Measurements from ENCODE around the gene SULT6B1. TPM values are rescaled to one million over a fixed set of nuclear protein-coding genes. Genes with fewer than 3 reads are reported as not detected.
"Not testable (repeated sequence)": the region's sequence is repeated elsewhere in the genome, so short reads cannot be mapped to it uniquely, and the experiment has no call there.

Gene SULT6B1
- total RNA-seq, 2 experiments from 2014 or later = not detected

DNA sequence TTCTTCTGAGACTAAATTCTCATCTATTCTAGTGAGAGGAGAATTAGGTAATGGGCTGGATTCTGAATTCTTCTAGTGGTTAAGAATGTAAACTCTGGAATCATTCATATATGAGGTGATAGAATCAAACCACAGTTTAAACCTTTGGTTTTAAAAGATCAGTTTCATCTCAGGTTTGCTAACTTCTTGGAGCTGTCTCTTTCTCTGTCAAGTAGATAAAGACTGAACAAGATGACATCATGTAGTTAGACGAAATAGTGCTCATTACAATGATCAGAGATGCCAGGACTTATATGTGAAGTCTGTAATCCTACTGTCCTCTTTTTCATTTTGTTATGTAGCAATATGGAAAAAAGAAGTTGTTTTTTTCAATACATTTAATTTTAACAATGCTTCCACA lies 12.7 kb upstream of the SULT6B1 start:
- CTCF ChIA-PET = interaction anchor here (0.7 to 1.4 kb wide), 2 partner anchors 30 to 42 kb away, joined by 3 to 4 read pairs; partner anchors contain the start of genes CEBPZ and NDUFAF7

DNA sequence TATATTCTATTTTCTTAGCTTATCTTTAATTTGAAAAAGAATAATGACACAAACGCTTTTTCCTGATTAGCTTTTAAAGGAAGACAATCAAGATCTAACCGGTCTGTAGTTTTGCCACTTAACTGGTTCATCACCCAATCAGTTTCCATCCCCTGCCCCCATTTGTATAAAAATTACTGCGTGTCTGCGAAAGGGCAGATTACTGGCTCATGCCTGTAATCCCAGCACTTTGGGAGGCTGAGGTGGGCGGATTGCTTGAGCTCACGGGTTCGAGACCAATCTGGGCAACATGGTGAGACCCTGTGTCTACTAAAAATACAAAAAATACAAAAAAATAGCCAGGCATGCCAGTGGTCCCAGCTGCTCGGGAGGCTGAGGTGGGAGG lies 10.2 kb upstream of the SULT6B1 start:
- CTCF ChIA-PET = no interaction called here
- POLR2A ChIA-PET = interaction anchor here (0.6 kb wide), 1 partner anchor 211 kb away, joined by 3 read pairs; no protein-coding TSS in a partner anchor

More for the DNA sequence above, 12.7 kb upstream of the SULT6B1 start:
- POLR2A ChIA-PET = no interaction called here

DNA sequence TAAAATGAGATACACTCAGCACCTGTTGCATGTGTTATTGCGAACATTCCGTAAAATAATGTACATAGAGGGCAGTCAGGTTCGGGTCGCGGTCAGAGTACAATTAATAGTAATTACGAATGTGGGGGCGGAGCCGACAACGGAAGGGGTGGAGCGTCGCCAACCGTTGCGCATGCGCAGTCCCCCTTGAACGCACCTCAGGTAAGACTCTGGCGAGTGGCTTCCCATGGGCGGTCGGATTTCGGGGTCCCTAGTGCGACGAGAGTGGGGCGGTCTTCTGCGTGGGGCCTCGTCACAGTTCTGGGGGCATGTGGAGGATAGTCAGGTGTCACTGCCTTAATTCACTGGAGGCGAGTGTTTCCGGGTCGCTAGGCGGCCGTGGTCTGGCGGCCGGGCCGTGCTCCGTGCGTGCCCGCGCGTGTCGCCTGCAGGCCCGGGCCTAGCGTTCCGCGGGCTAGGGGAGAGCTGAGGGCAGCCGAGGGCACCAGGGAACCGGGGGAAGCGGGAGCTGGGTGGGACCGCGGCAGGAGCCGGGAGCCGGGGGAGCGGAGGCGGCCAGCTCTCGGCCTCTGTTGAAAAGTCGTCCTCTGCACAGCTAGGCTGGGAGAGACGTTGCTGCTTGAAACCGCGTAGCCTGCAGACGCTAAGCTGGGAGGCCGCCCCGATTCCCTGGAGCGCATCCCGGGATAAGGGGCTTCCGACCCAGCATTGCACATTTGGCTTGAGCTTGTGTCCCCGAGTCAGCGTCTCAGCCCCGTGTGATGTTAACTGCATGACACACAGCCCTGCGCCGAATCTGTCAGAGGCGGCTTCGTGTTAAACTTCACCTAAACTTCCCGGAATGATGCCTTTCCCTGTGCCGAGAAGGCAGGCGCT lies 8.1 kb upstream of the SULT6B1 start, which contains the start of gene CEBPZOS:
Gene CEBPZOS (plus strand): TSS at position 177 of the 876 bp plus-strand sequence. CDS start 3,209 bp downstream, outside the sequence.
- POLR2A ChIA-PET = interaction anchor here (0.7 to 0.8 kb wide), 2 partner anchors 22 to 110 kb away, joined by 4 read pairs; no protein-coding TSS in a partner anchor
- CTCF ChIA-PET = no interaction called here

DNA sequence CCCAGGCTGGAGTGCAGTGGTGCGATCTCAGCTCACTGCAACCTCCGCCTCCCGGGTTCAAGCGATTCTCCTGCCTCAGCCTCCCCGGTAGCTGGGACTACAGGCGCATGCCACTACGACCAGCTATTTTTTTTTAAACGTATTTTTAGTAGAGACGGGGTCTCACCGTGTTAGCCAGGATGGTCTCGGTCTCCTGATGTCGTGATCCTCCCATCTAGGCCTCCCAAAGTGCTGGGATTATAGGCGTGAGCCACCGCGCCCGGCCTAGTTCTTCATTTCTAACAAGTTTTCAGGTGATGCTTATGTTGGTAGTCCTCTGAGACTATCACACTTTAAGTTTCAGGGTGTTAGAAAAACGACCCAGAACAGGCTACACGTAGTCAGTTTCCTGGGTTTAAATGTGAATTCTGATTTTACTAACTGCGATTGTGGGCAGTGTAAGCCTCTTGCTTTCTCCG lies 7.4 kb upstream of the SULT6B1 start:
- POLR2A ChIA-PET = not testable (repeated sequence)
- CTCF ChIA-PET = interaction anchor here (1.2 kb wide), 1 partner anchor 24 kb away, joined by 3 read pairs; no protein-coding TSS in a partner anchor

DNA sequence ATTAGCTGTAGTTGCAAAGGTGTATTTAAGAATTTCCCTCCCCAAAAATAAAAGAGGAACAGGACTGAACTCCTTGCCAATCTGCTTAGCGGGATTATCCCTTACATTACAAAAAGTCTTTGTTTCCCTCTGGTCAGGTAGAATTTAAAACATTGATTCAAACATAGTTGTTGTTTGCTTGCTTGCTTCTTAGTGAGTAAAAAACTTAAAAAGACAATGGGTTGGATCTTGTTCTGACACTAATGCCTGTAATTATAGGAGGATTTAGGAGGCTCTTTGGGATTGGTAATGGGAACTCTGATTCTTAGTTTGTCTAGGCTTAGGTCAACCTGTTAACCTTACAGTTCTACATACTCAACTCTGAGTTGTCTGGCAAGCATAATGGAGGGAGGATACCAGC lies 4.1 kb upstream of the SULT6B1 start:
- CTCF ChIA-PET = no interaction called here
- POLR2A ChIA-PET = no interaction called here

DNA sequence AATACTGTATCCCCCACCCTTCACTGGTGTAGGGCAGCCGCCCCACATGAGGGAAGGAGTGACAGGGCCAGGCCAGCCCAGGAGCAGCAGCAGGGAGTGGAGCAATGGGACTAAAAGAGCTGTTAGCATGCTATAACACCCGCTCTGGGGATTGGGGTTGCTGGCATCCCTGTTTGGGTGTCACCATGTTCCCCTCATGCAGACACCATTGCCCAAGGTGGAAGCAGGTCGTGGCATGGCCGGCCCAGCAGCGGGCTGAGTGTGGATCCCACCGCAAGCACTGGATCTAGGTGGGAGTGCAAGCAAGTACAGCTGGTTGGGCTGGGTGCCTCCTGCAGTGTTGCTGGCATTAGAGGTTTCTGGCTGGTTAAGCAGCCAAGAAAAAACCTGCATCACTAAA lies 3.3 kb upstream of the SULT6B1 start:
- ChIA-PET CTCF (interaction anchor here (1.4 kb wide), 1 partner anchor 13 kb away, joined by 3 read pairs; no protein-coding TSS in a partner anchor), POLR2A (no interaction called here)

DNA sequence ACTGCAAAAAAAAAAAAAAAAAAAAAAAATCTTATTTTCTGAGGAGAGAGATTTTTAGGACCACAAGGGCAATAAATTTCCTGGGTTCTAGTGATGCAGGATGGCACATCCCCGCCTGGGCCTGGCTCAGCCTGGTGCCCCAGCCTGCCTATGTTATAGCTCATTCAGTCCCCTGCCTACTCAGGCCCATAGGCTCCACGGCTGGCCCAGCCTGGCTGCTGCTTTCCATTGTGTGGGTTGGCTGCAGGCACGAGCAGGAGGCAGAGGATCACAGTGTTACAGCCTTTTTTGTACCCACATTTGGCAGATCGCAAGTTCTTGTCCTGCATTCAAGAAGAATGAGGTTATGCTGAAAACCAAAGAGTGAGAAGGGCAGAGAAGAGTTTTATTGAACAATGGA lies 2.8 kb upstream of the SULT6B1 start:
- ChIA-PET POLR2A (interaction anchor here (0.7 kb wide), 1 partner anchor 89 kb away, joined by 7 read pairs; no protein-coding TSS in a partner anchor), CTCF (interaction anchor here (1.4 kb wide), 1 partner anchor 13 kb away, joined by 3 read pairs; no protein-coding TSS in a partner anchor)

DNA sequence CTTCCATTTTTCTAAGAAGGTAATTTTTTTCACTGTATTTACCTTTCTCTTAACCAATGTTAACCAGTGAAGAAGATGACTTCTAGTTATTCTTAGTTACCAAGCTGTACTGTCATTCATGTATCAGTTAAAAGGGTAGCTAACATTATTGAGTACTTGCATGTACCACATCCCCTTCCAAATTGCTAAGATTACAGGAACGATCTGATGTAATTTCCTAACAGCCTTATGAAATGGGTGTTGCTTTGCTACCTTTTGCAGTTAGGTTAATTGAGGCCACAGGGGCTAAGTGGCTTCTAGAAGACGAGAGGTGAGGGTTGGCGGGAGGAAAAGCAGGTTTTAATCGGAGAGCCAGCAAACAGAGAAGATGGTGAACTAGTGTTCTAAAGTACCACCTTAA lies 1.8 kb upstream of the SULT6B1 start:
- CTCF ChIA-PET = interaction anchor here (1.4 kb wide), 1 partner anchor 12 kb away, joined by 3 read pairs; no protein-coding TSS in a partner anchor
- POLR2A ChIA-PET = no interaction called here

DNA sequence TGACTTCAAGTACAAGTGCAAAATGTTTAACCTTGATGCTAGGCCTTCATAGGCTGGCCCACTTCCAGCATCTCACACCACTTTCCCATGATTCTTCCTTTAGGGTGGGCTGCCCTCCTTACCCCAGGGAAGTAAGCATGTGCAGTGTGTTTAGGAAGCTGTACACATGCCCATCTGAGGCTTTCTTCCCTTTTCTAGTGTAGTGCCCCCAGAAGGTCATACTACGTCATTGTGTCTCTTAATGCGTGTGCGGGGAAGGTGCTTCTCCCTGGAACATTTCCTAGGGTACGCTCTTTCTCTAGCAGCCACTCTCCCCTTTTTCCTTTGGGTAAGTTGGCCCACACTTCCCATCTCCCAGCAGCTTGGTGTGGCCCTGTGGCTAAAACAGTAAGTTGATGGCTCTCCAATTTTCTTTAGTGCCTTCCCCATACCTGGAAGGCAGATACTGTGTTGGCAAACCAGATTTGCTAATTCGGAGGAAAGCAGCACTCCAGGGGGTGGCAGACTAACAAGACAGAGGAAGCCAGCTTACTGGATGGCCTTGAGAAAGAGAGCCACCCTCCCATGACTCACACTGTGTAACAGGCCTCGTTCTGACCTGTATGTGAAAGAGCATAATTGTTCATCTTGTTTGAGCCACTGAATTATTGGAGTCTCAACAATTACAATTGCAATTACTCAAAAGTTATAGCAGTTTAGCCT lies 1.1 kb upstream of the SULT6B1 start:
- ChIA-PET CTCF (no interaction called here), POLR2A (no interaction called here)

DNA sequence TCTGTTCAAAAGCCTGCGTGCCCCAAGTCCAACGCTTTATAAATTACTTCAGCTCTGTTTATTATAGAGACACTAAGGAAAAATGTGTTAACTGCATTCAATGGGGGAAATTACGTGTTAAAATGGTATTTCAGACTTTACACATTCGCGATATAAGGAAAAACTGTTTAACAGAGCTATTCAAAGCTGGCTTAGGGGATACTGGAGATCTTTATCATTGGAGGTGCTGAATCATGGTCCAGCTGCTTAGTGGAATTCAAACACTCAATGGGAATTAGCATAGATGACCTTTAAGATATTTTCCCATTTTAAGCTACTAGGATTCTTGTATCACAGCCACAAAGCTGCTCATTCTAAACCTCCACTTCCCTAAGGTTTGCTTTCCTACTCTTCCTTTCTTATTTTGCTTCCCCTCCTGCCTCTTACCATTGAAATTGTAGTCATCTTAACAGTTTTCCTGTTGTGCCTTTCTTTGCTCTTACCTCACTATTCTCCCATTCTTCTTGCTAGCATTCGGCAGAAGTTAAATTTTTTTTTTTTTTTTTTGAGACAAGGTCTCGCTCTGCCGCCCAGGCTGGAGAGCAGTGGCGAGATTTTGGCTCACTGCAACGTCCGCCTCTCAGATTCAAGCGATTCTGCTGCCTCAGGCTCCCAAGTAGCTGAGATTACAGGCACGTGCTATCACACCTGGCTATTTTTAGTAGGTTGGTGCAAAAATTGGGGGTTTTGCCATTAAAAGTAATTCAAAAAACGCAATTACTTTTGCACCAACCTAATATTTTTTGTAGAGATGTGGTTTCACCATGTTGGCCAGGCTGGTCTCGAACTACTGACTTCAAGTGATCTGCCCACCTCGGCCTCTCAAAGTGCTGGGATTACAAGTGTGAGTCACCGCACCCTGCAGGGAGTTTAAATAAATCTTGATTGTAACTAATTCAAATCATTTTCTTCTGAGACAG lies 6.5 kb downstream of the SULT6B1 start:
- ChIA-PET POLR2A (no interaction called here), CTCF (interaction anchor here (1.8 kb wide), 1 partner anchor 14 kb away, joined by 3 read pairs; no protein-coding TSS in a partner anchor)

DNA sequence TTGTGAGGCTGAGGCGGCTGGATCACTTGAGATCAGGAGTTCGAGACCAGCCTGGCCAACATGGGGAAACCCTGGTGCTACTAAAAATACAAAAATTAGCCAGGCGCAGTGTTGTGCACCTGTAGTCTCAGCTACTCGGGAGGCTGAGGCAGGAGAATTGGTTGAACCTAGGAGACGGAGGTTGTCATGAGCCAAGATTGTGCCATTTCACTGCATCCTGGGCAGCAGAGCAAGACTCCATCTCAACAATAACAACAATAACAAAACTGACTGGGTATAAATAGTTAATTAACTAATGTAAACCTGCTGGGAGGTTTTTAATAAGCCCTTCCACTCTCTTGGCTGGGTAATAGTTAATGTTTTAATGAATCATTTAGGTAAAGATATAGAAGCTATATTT lies 7.8 kb downstream of the SULT6B1 start:
- POLR2A ChIA-PET = no interaction called here
- CTCF ChIA-PET = interaction anchor here (1.8 kb wide), 1 partner anchor 13 kb away, joined by 3 read pairs; no protein-coding TSS in a partner anchor

DNA sequence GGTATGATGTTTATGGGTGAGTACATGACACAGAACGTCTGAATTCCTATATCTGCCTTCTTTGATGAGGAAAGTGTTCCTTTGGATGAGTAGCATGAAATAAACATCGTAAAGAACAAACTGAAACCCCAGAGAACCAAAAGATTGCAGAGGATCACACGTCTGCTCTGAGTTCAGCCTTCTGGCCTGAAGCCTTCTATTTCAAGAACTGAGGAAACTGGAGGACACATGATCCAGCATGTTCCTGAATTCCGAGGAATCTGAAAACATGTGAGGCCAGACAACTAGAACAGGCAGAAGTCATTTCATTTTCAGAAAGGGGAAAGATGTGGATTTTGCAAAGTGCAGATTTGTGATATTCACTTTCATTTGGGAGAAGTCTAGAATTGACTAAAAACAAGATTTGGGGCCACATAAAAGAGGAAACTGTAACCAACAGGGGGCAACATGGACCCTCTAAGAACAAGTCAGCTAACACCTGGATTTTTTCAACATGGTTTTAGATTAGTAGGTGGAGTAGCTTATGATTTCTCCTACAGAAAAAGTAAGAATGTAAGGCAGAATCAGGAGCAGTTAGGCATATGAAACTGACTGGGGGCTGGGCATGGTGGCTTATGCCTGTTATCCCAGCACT lies 8.3 kb downstream of the SULT6B1 start:
- POLR2A ChIA-PET = no interaction called here
- CTCF ChIA-PET = interaction anchor here (1.2 to 1.8 kb wide), 2 partner anchors 11 to 12 kb away, joined by 3 read pairs; no protein-coding TSS in a partner anchor

DNA sequence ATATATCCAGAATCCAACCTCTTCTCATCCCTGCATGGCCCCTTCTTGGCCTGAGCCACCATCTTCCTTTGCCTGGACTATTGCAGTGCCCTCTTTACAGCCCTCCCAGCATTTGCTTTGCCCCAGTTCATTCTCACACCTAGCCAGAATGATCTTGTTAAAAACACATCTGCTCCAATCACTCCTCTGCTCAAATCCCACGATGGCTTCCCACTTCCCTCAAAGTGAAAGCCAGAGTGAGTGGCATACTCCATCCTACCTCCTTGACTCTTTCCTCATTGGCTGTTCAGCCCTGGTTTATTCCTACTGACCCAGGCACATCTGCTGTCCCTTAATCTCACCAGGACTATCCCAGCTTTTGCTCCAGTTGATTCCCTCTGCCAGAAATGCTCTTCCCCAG lies 14.7 kb downstream of the SULT6B1 start:
- ChIA-PET POLR2A (no interaction called here), CTCF (interaction anchor here (0.7 kb wide), 1 partner anchor 521 kb away, joined by 6 read pairs; no protein-coding TSS in a partner anchor)

DNA sequence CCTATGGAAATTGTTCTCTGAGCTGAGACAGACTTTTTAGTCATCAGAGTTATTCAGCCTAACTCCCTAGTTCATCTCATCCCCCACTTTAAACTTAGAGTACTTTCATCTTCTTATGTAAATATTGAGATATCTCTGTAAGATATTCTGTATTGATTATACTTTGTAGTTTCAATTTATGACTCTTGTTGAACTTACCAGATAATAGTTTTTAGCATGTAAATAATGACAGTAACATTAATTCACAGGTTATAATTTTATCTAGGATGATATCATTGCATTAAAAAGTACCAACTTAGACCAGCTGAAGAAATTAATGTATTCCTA lies 16.9 kb downstream of the SULT6B1 start:
- POLR2A ChIA-PET = no interaction called here
- CTCF ChIA-PET = no interaction called here

DNA sequence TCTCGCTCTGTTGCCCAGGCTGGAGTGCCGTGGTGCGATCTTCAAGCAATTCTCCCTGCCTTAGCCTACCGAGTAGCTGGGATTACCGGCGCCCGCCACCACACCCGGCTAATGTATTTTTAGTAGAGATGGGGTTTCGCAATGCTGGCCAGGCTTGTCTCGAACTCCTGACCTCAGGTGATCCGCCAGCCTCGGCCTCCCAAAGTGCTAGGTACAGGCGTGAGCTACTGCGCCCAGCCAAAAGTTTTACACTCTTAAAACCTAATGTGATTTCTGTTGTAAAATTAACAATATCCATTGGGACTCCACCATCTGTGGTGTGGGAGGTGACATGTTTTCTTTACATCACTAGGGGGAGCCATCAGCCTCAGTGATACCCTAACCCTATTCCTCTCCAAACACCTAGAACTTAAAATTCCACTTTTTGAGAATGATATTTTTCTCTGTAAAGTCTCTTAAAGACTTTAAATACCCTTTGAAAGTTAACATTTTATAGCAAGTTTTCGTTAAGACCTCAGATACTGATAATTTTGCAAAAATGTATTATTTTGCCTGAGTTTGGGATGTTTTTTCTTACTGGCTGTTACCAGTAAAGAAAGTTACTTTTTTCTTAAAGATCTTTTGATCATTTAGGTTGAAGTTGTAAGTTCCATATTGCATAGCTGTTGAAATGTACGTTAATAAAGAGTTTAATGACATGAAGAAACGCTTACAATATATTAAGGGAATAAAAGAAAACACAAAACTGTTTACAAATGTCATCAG lies 20.1 kb downstream of the SULT6B1 start:
- CTCF ChIA-PET = interaction anchor here (0.7 to 1.8 kb wide), 6 partner anchors 9 to 31 kb away, joined by 3 to 8 read pairs (median 4); partner anchors contain the start of gene EIF2AK2
- POLR2A ChIA-PET = no interaction called here

DNA sequence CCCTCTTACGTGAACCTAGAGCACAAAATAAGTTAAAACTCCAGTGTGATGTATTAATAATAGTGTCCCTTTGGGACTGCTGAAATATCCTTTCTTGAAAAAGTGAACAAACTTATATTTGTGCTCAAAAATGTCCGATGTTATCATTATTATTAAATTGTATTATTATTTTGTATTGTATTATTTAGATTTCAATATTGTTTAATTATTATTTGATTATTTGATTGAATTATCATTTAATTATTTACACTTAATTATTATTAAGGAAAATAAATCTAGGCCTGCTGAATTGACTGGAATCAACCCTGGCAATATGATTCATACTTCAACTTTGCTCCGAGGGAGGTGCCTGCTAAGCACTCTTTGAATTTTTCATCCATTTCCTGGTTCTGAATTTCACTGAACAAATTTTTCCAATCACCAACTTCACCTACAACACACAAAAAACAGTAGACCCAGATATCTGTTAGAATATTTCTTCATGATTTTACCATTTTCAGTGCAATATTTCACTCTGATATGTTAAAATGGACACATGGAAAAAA lies 20.8 kb downstream of the SULT6B1 start:
- POLR2A ChIA-PET = no interaction called here
- CTCF ChIA-PET = interaction anchor here (0.7 to 1.8 kb wide), 4 partner anchors 8 to 32 kb away, joined by 3 to 8 read pairs (median 4); partner anchors contain the start of gene EIF2AK2

DNA sequence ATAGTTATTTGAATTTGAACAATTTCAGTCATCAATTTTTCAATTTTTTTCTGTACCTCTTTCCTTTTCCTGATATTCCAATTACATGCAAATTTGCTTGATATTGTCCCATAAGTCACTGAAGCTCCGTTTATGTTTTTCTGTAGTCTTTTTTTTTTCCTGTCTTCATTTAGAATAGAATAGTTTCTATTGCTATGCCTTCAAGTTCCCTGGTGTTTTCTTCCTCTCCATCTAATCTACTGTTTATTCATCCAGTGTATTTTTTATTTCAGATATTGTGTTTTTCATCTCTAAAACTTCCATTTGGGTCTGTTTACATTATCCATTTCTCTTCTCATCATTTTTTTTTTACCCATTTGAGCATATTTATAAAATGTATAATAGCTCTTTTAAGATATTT lies 23.7 kb downstream of the SULT6B1 start:
- CTCF ChIA-PET = interaction anchor here (0.6 kb wide), 1 partner anchor 160 kb away, joined by 3 read pairs; the partner anchor contains the start of gene PRKD3
- POLR2A ChIA-PET = no interaction called here

Data from activated CD8-positive, alpha-beta memory T cell treated with anti-CD3 and anti-CD28 coated beads for 36 hours (primary cell).